Adrenal gland (tissue), 5 donors: ENCODE results near the gene CDH15.

ENCODE experiments used
- CTCF ChIP-seq, 6 experiments: fragments of 450-650 bp in 4 of 6; fragments of 200-600 bp in 2 of 6; sonication (generic) in 1 of 6; IDR thresholded peaks; 1 replicate in 5 of 6; 2 replicates in 1 of 6; pipeline versions ENCODE4 v1.5.1 to v1.8.0; 2016 to 2021; ENCODE audit warnings: antibody characterized with exemption in 6 of 6, mild to moderate bottlenecking in 2 of 6, moderate library complexity in 1 of 6
- POLR2A ChIP-seq, 2 donors: fragments of 450-650 bp; IDR thresholded peaks; one replicate each; pipeline ENCODE4 v1.6.1; 2017; ENCODE audit warnings: antibody characterized with exemption in 2 of 2, mild to moderate bottlenecking in 2 of 2, moderate library complexity in 1 of 2
- donor health status: DM: no; HTN: no; CAD: no.

GRCh38 chr16:89209522-89210044, 38.0 kb downstream of the CDH15 start:
- TF ChIP-seq CTCF (IDR thresholded peaks at IDR 0.05): no peak
- no peak for TF ChIP-seq POLR2A (IDR thresholded peaks at IDR 0.05)
